Glomerular visceral epithelial cell (primary cell): ENCODE results near the gene CXCR3.
"Not testable (repeated sequence)": the region's sequence is repeated elsewhere in the genome, so short reads cannot be mapped to it uniquely, and the experiment has no call there.

ENCODE experiments used
- DNase-seq: peaks from one replicate; pipeline ENCODE4 v3.0.0-alpha.2; 2016; ENCODE audit errors: extremely low spot score

The CXCR3 gene

GRCh38 chrX:71636438-71637252 is 18.3 kb upstream of the CXCR3 start:
- DNase-seq = no peak

GRCh38 chrX:71634366-71634765 is 16.1 kb upstream of the CXCR3 start:
- DNase-seq = no peak

- no peak for DNase-seq
Measured at GRCh38 chrX:71632923-71633657, 14.8 kb upstream of the CXCR3 start.

- no peak for DNase-seq
Measured at GRCh38 chrX:71629467-71629866, 11.2 kb upstream of the CXCR3 start.

GRCh38 chrX:71627588-71628404 is 9.5 kb upstream of the CXCR3 start:
- DNase-seq = no peak

- DNase-seq = no peak
Measured at GRCh38 chrX:71626576-71626975, 8.3 kb upstream of the CXCR3 start.

GRCh38 chrX:71625471-71625870 is 7.2 kb upstream of the CXCR3 start:
- DNase-seq = no peak

GRCh38 chrX:71623714-71624113 is 5.4 kb upstream of the CXCR3 start:
- DNase-seq = no peak

GRCh38 chrX:71622576-71623450 is 4.5 kb upstream of the CXCR3 start:
- DNase-seq = peak; percentile 65

- no peak for DNase-seq
Measured at GRCh38 chrX:71622032-71622575, 3.8 kb upstream of the CXCR3 start.

- no peak for DNase-seq
Measured at GRCh38 chrX:71621603-71622002, 3.3 kb upstream of the CXCR3 start.

GRCh38 chrX:71619986-71620385 is 1.7 kb upstream of the CXCR3 start:
- no peak for DNase-seq

- no peak for DNase-seq
Measured at GRCh38 chrX:71619193-71619592, 882 bp upstream of the CXCR3 start.

GRCh38 chrX:71618787-71619186 is 476 bp upstream of the CXCR3 start:
- no peak for DNase-seq

GRCh38 chrX:71617742-71618141 is 569 bp downstream of the CXCR3 start:
- DNase-seq = no peak

- DNase-seq = no peak
Measured at GRCh38 chrX:71616672-71617529, 1.4 kb downstream of the CXCR3 start.

- DNase-seq = no peak
Measured at GRCh38 chrX:71615954-71616353, 2.4 kb downstream of the CXCR3 start.

GRCh38 chrX:71615056-71615455 is 3.3 kb downstream of the CXCR3 start:
- DNase-seq = no peak

GRCh38 chrX:71612256-71612655 is 6.1 kb downstream of the CXCR3 start:
- DNase-seq = no peak

- DNase-seq = not testable (repeated sequence)
Measured at GRCh38 chrX:71611736-71612135, 6.6 kb downstream of the CXCR3 start.
